Stimulated activated CD4-positive, alpha-beta T cell treated with anti-CD3 and anti-CD28 coated beads, Interleukin-4, amount 100 ng/mL, for 1 hour (primary cell): ENCODE results near the gene MRPL19.
"Not testable (repeated sequence)": the region's sequence is repeated elsewhere in the genome, so short reads cannot be mapped to it uniquely, and the experiment has no call there.

Source experiments
- DNase-seq: peaks from one replicate; pipeline ENCODE4 v3.0.0-alpha.2; 2020

The MRPL19 gene

GRCh38 chr2:75675908-75676307, 29.3 kb downstream of the MRPL19 start:
- DNase-seq = no peak

- no peak for DNase-seq
Observed at GRCh38 chr2:75676464-75676863, 29.9 kb downstream of the MRPL19 start.

GRCh38 chr2:75679556-75679955, 33.0 kb downstream of the MRPL19 start:
- no peak for DNase-seq

- DNase-seq = no peak
Observed at GRCh38 chr2:75680402-75680801, 33.8 kb downstream of the MRPL19 start.

- not testable (repeated sequence) for DNase-seq
Observed at GRCh38 chr2:75683430-75683829, 36.8 kb downstream of the MRPL19 start.

- no peak for DNase-seq
Observed at GRCh38 chr2:75688196-75688595, 41.6 kb downstream of the MRPL19 start.

- DNase-seq = no peak
Observed at GRCh38 chr2:75698918-75699317, 52.3 kb downstream of the MRPL19 start.

- DNase-seq = no peak
Observed at GRCh38 chr2:75702593-75702992, 56.0 kb downstream of the MRPL19 start.

- no peak for DNase-seq
Observed at GRCh38 chr2:75703589-75704287, 57.2 kb downstream of the MRPL19 start.

GRCh38 chr2:75705921-75706320, 59.3 kb downstream of the MRPL19 start:
- DNase-seq = no peak

- DNase-seq = no peak
Observed at GRCh38 chr2:75707901-75708300, 61.3 kb downstream of the MRPL19 start.

GRCh38 chr2:75709297-75709696, 62.7 kb downstream of the MRPL19 start:
- DNase-seq = no peak

GRCh38 chr2:75710220-75710576, 63.6 kb downstream of the MRPL19 start:
- DNase-seq = no peak

- DNase-seq = peak; percentile 84
Observed at GRCh38 chr2:75710577-75711253, 64.1 kb downstream of the MRPL19 start, which contains the start of gene GCFC2. Gene GCFC2, minus strand, starts transcription at chr2:75710915. Its CDS starts 60 bp downstream, at chr2:75710855.

- DNase-seq = not testable (repeated sequence)
Observed at GRCh38 chr2:75711590-75711989, 65.0 kb downstream of the MRPL19 start.

- DNase-seq = no peak
Observed at GRCh38 chr2:75716406-75716805, 69.8 kb downstream of the MRPL19 start.

- DNase-seq = no peak
Observed at GRCh38 chr2:75719616-75720015, 73.0 kb downstream of the MRPL19 start.

- no peak for DNase-seq
Observed at GRCh38 chr2:75720525-75720924, 73.9 kb downstream of the MRPL19 start.

GRCh38 chr2:75722687-75723086, 76.1 kb downstream of the MRPL19 start:
- DNase-seq = no peak

GRCh38 chr2:75728614-75729419, 82.2 kb downstream of the MRPL19 start:
- no peak for DNase-seq

- DNase-seq = no peak
Observed at GRCh38 chr2:75729861-75730260, 83.3 kb downstream of the MRPL19 start.

- no peak for DNase-seq
Observed at GRCh38 chr2:75736276-75736675, 89.7 kb downstream of the MRPL19 start.

GRCh38 chr2:75737961-75738360, 91.4 kb downstream of the MRPL19 start:
- DNase-seq = no peak
